ENCODE measurements around the gene PRXL2A. TPM values are rescaled to one million over a fixed set of nuclear protein-coding genes. Genes with fewer than 3 reads are reported as not detected.
A peak's percentile ranks its signal among the peaks of the same experiment; 100 is the strongest.

Gene PRXL2A
- polyA plus RNA-seq, 1 of the 3 experiments (the other 2 are of a cell fraction): 15.6 TPM

GRCh38 chr10:80458638-80459037 is 50.3 kb downstream of the PRXL2A start:
- Histone ChIP-seq H3K4me1 (ENCODE audit: control insufficient read depth in 1 of 2, insufficient read depth in 2 of 2, low read depth in 1 of 2, low read length in 1 of 2) (peaks cover 69 to 70% of the 10 kb centered on the region in 2 experiments), H3K79me2 (ENCODE audit: insufficient read depth) (peaks cover 93% of the 10 kb centered on the region), H3K27ac (ENCODE audit: low read depth in 2 of 2, low read length in 1 of 2) (peak overlapping the region; percentile 62 to 92), H4K20me1 (ENCODE audit: insufficient read depth) (peaks cover 86% of the 10 kb centered on the region), H3K9me2 (no peaks in the 10 kb centered on the region), H2AFZ (ENCODE audit: low read depth) (no peak overlapping the region; the same call in 1 of the 2 replicates), H3K36me3 (replicated peaks in 1 of 2; ENCODE audit: control insufficient read depth in 1 of 2, insufficient read depth in 2 of 2, low read length in 1 of 2) (no peaks in the 10 kb centered on the region), H3K4me3 (ENCODE audit: low read depth in 2 of 2, low read length in 1 of 2) (peak overlapping the region in 1 of 2 experiments; percentile 17; a peak in 2 of 4 replicates), H3K27me3 (ENCODE audit: insufficient read depth) (no peaks in the 10 kb centered on the region), H3K9ac (peak overlapping the region; percentile 32; the same call in 1 of the 2 replicates), H3K4me2 (peak overlapping the region; percentile 67), H3F3A (replicated peaks; ENCODE audit: insufficient read depth) (peaks cover 9% of the 10 kb centered on the region), H3K9me3 (no peaks in the 10 kb centered on the region)
- DNase-seq: peak; percentile 66
- ChIA-PET POLR2A (interaction anchor here (1.2 kb wide), 1 partner anchor 51 kb away, joined by 4 read pairs; the partner anchor contains the start of gene PRXL2A), CTCF (interaction anchor here (1.2 to 35.3 kb wide), 5 partner anchors 15 to 214 kb away, joined by 3 to 602 read pairs (median 4); no protein-coding TSS in a partner anchor)
- 32% methylated on average over 6 of the region's 6 CpGs for WGBS (ENCODE audit: low lambda C conversion rate)
- TF ChIP-seq JUND (IDR thresholded peaks at IDR 0.05): no peak
- TF ChIP-seq CTCF (IDR thresholded peaks at IDR 0.05): no peak
- TF ChIP-seq MXI1 (IDR thresholded peaks at IDR 0.05; ENCODE audit: low read depth, low read length): no peak
- no peak for TF ChIP-seq REST (IDR thresholded peaks at IDR 0.05; ENCODE audit: low read depth, low read length)
- TF ChIP-seq NRF1 (IDR thresholded peaks at IDR 0.05; ENCODE audit: low read depth, low read length): no peak
- no peak for TF ChIP-seq FOXM1 (IDR thresholded peaks at IDR 0.05; ENCODE audit: low read depth)
- TF ChIP-seq FOSL2 (IDR thresholded peaks at IDR 0.05; ENCODE audit: borderline replicate concordance, low read depth): no peak
- TF ChIP-seq MAX (IDR thresholded peaks at IDR 0.05; ENCODE audit: low read depth): no peak
- no peak for TF ChIP-seq USF2 (IDR thresholded peaks at IDR 0.05; ENCODE audit: borderline replicate concordance, low read depth, low read length)
- TF ChIP-seq RCOR1 (IDR thresholded peaks at IDR 0.05; ENCODE audit: low read length): no peak
- no peak for TF ChIP-seq GABPA (IDR thresholded peaks at IDR 0.05; ENCODE audit: low read depth)
- TF ChIP-seq TCF12 (IDR thresholded peaks at IDR 0.05): peak; percentile 71
- TF ChIP-seq NFIC (IDR thresholded peaks at IDR 0.05; ENCODE audit: borderline replicate concordance): no peak
- TF ChIP-seq POLR2AphosphoS5 (IDR thresholded peaks at IDR 0.05; ENCODE audit: low read depth, low read length): no peak
- TF ChIP-seq ZBTB33 (IDR thresholded peaks at IDR 0.05; ENCODE audit: borderline replicate concordance, low read depth): no peak
- no peak for TF ChIP-seq EP300 (IDR thresholded peaks at IDR 0.05; ENCODE audit: borderline replicate concordance in 1 of 2, low read depth in 1 of 2, low read length in 1 of 2)
- TF ChIP-seq TAF1 (IDR thresholded peaks at IDR 0.05; ENCODE audit: borderline replicate concordance, low read depth, low read length): no peak
- TF ChIP-seq USF1 (IDR thresholded peaks at IDR 0.05; ENCODE audit: borderline replicate concordance, low read depth): no peak
- no peak for TF ChIP-seq SMC3 (IDR thresholded peaks at IDR 0.05; ENCODE audit: low read depth, low read length)
- no peak for TF ChIP-seq CHD2 (IDR thresholded peaks at IDR 0.05; ENCODE audit: low read length, partially characterized antibody)
- no peak for TF ChIP-seq RXRA (IDR thresholded peaks at IDR 0.05; ENCODE audit: borderline replicate concordance, low read depth)
- 0 out of 2 replicates have a peak, but pooled peaks have one; percentile 43 for TF ChIP-seq YY1 (IDR thresholded peaks at IDR 0.05; ENCODE audit: low read depth)
- peak; percentile 36; the same call in 1 of the 2 replicates for TF ChIP-seq GATA2 (CRISPR knock-in tag; IDR thresholded peaks at IDR 0.05)
- TF ChIP-seq PBX3 (IDR thresholded peaks at IDR 0.05): peak; percentile 73

Data from SK-N-SH (cell line).